ENCODE data around the gene EXOC6. TPM values are rescaled to one million over a fixed set of nuclear protein-coding genes. Genes with fewer than 3 reads are reported as not detected.
"Not testable (repeated sequence)": the region's sequence is repeated elsewhere in the genome, so short reads cannot be mapped to it uniquely, and the experiment has no call there.

EXOC6 gene
- total RNA-seq, 2 experiments from 2014 or later: 8.0 to 9.4 TPM

DNA sequence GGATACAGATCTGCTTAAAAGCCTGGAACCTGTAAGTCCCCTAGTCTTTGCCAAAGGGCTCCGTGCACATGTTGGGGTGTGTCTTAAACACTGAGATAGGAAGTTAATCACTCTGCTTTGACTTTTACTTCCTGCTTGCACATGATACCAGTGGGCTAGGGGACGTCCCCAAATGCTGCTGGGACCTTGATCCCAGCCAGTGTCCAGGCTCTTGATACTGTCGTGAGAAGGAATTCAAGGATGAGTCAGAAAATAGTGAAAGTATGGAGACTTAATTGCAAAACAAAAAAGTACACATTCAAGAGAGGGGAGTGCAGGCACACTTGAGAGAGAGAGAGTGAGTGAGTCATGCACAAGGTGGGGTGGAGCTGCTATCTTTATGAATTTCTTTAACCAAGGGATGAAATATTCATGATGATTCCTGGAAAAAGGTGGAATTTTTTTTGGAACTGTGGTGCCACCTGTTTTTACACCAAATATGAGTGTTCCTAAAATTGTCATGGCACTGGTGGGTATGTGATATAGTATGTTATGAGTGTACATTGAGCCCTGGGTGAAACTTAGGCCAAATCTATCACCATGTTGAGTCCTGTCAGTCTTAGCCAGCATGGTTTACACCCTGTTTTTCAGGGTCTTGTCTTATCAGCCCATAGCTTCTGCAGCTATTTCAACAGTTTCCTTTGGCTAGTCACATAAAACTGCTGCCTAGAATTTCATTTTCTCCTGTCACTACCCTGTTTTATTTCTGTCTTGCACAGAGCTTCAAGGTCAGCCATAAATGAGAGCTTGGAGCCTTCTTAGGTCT lies 123.9 kb downstream of the EXOC6 start:
- no peak overlapping the region for H3K27ac ChIP-seq (ENCODE audit: low read depth, low read length, poor library complexity, severe bottlenecking)
- no peaks in the 10 kb centered on the region for H3K36me3 ChIP-seq (ENCODE audit: insufficient read depth, low read length)
- BruUV-seq (replicated peaks): no TSS peak
- H4K20me1 ChIP-seq (ENCODE audit: insufficient read depth, low read length): no peaks in the 10 kb centered on the region
- no peak overlapping the region for H3K4me2 ChIP-seq (ENCODE audit: low read length)
- no peaks in the 10 kb centered on the region for H3K9me3 ChIP-seq (ENCODE audit: low read length)
- no peaks in the 10 kb centered on the region for H3K4me1 ChIP-seq (ENCODE audit: insufficient read depth, low read length, poor library complexity, severe bottlenecking)
- no peak for DNase-seq (ENCODE audit: low spot score)
- no peak for TF ChIP-seq EZH2phosphoT487 (IDR thresholded peaks at IDR 0.05; ENCODE audit: borderline replicate concordance, low read depth, low read length)
- TF ChIP-seq, protein P1, sequence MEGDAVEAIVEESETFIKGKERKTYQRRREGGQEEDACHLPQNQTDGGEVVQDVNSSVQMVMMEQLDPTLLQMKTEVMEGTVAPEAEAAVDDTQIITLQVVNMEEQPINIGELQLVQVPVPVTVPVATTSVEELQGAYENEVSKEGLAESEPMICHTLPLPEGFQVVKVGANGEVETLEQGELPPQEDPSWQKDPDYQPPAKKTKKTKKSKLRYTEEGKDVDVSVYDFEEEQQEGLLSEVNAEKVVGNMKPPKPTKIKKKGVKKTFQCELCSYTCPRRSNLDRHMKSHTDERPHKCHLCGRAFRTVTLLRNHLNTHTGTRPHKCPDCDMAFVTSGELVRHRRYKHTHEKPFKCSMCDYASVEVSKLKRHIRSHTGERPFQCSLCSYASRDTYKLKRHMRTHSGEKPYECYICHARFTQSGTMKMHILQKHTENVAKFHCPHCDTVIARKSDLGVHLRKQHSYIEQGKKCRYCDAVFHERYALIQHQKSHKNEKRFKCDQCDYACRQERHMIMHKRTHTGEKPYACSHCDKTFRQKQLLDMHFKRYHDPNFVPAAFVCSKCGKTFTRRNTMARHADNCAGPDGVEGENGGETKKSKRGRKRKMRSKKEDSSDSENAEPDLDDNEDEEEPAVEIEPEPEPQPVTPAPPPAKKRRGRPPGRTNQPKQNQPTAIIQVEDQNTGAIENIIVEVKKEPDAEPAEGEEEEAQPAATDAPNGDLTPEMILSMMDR (conservative IDR thresholded peaks at IDR 0.05; ENCODE audit: low read length): no peak
- POLR2A ChIA-PET: interaction anchor here (0.6 to 0.7 kb wide), 2 partner anchors 26 to 411 kb away, joined by 3 read pairs; no protein-coding TSS in a partner anchor
- CTCF ChIA-PET (ENCODE audit: unreplicated experiment): no interaction called here
- intact Hi-C loops (cut with micrococcal nuclease; ENCODE audit: unreplicated experiment): no loop called here
- H3K79me2 ChIP-seq (ENCODE audit: insufficient read depth, low read depth, low read length): no peaks in the 10 kb centered on the region
- no peaks in the 10 kb centered on the region for H3K9me2 ChIP-seq (ENCODE audit: insufficient read depth, low read length)
- H2AFZ ChIP-seq (ENCODE audit: low read length): no peak overlapping the region
- no peak overlapping the region for H3K4me3 ChIP-seq (ENCODE audit: low read depth, low read length, poor library complexity, severe bottlenecking)

DNA sequence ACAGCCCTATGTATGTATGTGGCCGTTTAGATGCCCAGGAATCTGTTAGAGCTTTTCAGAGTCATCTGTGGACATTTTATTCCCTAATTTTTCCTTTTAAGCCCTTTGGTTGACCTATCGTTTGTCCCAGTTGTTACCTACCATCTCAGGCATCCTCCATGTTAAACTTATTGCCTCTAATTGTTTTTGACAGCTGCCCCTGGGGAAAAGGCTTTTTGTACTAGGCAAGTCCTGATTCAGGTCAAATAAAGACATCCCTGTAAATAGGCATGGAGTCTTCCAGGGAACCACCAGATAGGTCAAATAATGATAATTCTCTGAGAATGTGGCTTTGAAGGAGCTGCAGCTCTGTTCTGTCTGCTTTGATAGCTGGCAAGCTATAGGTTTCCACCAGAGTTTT lies 124.6 kb downstream of the EXOC6 start:
- Histone ChIP-seq H3K27ac (ENCODE audit: low read depth, low read length, poor library complexity, severe bottlenecking) (no peak overlapping the region), H3K4me1 (ENCODE audit: insufficient read depth, low read length, poor library complexity, severe bottlenecking) (no peaks in the 10 kb centered on the region), H3K4me3 (ENCODE audit: low read depth, low read length, poor library complexity, severe bottlenecking) (no peak overlapping the region), H2AFZ (ENCODE audit: low read length) (no peak overlapping the region), H3K9me2 (ENCODE audit: insufficient read depth, low read length) (no peaks in the 10 kb centered on the region), H3K79me2 (ENCODE audit: insufficient read depth, low read depth, low read length) (no peaks in the 10 kb centered on the region), H4K20me1 (ENCODE audit: insufficient read depth, low read length) (no peaks in the 10 kb centered on the region), H3K4me2 (ENCODE audit: low read length) (no peak overlapping the region), H3K36me3 (ENCODE audit: insufficient read depth, low read length) (no peaks in the 10 kb centered on the region), H3K9me3 (ENCODE audit: low read length) (no peaks in the 10 kb centered on the region)
- CTCF ChIA-PET (ENCODE audit: unreplicated experiment): no interaction called here
- no peak for TF ChIP-seq EZH2phosphoT487 (IDR thresholded peaks at IDR 0.05; ENCODE audit: borderline replicate concordance, low read depth, low read length)
- TF ChIP-seq, protein P1 (conservative IDR thresholded peaks at IDR 0.05; ENCODE audit: low read length): no peak
- POLR2A ChIA-PET: interaction anchor here (0.6 to 0.7 kb wide), 2 partner anchors 13 to 26 kb away, joined by 3 read pairs; no protein-coding TSS in a partner anchor
- no peak for DNase-seq (ENCODE audit: low spot score)
- no TSS peak for BruUV-seq (replicated peaks)
- intact Hi-C loops (cut with micrococcal nuclease; ENCODE audit: unreplicated experiment): no loop called here

DNA sequence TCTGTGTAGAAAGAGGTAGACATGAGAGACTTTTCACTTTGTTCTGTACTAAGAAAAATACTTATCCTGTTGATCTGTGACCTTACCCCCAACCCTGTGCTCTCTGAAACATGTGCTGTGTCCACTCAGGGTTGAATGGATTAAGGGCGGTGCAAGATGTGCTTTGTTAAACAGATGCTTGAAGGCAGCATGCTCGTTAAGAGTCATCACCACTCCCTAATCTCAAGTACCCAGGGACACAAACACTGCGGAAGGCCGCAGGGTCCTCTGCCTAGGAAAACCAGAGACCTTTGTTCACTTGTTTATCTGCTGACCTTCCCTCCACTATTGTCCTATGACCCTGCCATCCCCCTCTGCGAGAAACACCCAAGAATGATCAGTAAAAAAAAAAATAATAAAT lies 128.0 kb downstream of the EXOC6 start:
- POLR2A ChIA-PET; H3K27ac ChIP-seq (ENCODE audit: low read depth, low read length, poor library complexity, severe bottlenecking); DNase-seq (ENCODE audit: low spot score); H3K79me2 ChIP-seq (ENCODE audit: insufficient read depth, low read depth, low read length); H3K4me2 ChIP-seq (ENCODE audit: low read length); H2AFZ ChIP-seq (ENCODE audit: low read length); intact Hi-C loops (cut with micrococcal nuclease; ENCODE audit: unreplicated experiment); CTCF ChIA-PET (ENCODE audit: unreplicated experiment); BruUV-seq (replicated peaks); H3K9me2 ChIP-seq (ENCODE audit: insufficient read depth, low read length); H4K20me1 ChIP-seq (ENCODE audit: insufficient read depth, low read length); H3K4me3 ChIP-seq (ENCODE audit: low read depth, low read length, poor library complexity, severe bottlenecking); H3K9me3 ChIP-seq (ENCODE audit: low read length); H3K36me3 ChIP-seq (ENCODE audit: insufficient read depth, low read length); H3K4me1 ChIP-seq (ENCODE audit: insufficient read depth, low read length, poor library complexity, severe bottlenecking): not testable (repeated sequence)
